Liver (tissue), 9 donors: ENCODE measurements around the gene PIGW. TPM values are rescaled to one million over a fixed set of nuclear protein-coding genes. Genes with fewer than 3 reads are reported as not detected.

Experiments used
- DNase-seq: peaks from one replicate; pipeline ENCODE4 v3.0.0-alpha.2; 2017; ENCODE audit warnings: low spot score
- H3K27ac ChIP-seq, 2 donors: one replicate each; pipeline ENCODE4 v1.7.0; 2013; ENCODE audit warnings: inconsistent platforms in 2 of 2, low read length in 2 of 2, control low read depth in 1 of 2, low read depth in 1 of 2, mild to moderate bottlenecking in 1 of 2
- H3K27me3 ChIP-seq, 4 donors: one replicate each; pipeline versions ENCODE4 v1.6.1 to v1.7.0; 2013; ENCODE audit warnings: low read length in 3 of 4, inconsistent platforms in 1 of 4, mild to moderate bottlenecking in 1 of 4, moderate library complexity in 1 of 4; ENCODE audit not compliant: control insufficient read depth in 4 of 4, insufficient read depth in 4 of 4
- H3K36me3 ChIP-seq, 4 donors: one replicate each; pipeline versions ENCODE4 v1.6.1 to v1.7.0; 2013; ENCODE audit warnings: low read length in 3 of 4, mild to moderate bottlenecking in 3 of 4, low read depth in 1 of 4, moderate library complexity in 1 of 4; ENCODE audit not compliant: control insufficient read depth in 4 of 4, insufficient read depth in 3 of 4
- H3K4me1 ChIP-seq, 4 donors: one replicate each; pipeline versions ENCODE4 v1.6.1 to v1.7.0; 2013; ENCODE audit warnings: low read length in 3 of 4, mild to moderate bottlenecking in 3 of 4, moderate library complexity in 1 of 4; ENCODE audit not compliant: control insufficient read depth in 4 of 4, insufficient read depth in 4 of 4
- H3K4me3 ChIP-seq, 3 donors: one replicate each; pipeline versions ENCODE4 v1.6.1 to v1.7.0; 2013; ENCODE audit warnings: low read length in 3 of 3, control low read depth in 1 of 3, low read depth in 1 of 3, mild to moderate bottlenecking in 1 of 3
- H3K9ac ChIP-seq, 2 donors: one replicate each; pipeline ENCODE4 v1.7.0; 2013; ENCODE audit warnings: low read length in 2 of 2, mild to moderate bottlenecking in 2 of 2, moderate library complexity in 2 of 2, control low read depth in 1 of 2, low read depth in 1 of 2
- H3K9me3 ChIP-seq, 4 donors: one replicate each; pipeline versions ENCODE4 v1.6.1 to v1.7.0; 2013; ENCODE audit warnings: low read length in 3 of 4; ENCODE audit not compliant: control insufficient read depth in 4 of 4
- ATF3 ChIP-seq: IDR thresholded peaks from 2 replicates; pipeline ENCODE4 v1.6.1; 2016; ENCODE audit warnings: antibody characterized with exemption
- CTCF ChIP-seq: fragments of 150-350 bp; IDR thresholded peaks from 2 replicates; pipeline ENCODE4 v1.5.1; 2017; ENCODE audit warnings: improper control_type of control experiment, low read depth, low read length; ENCODE audit not compliant: missing input control
- EGR1 ChIP-seq, 2 donors: IDR thresholded peaks; 2 replicates each; pipeline ENCODE4 v1.6.1; 2016 to 2018; ENCODE audit warnings: antibody characterized with exemption in 2 of 2, low read depth in 2 of 2
- FOXA1 ChIP-seq: IDR thresholded peaks from 2 replicates; pipeline ENCODE4 v1.6.1; 2016; ENCODE audit warnings: antibody characterized with exemption
- FOXA2 ChIP-seq: IDR thresholded peaks from 2 replicates; pipeline ENCODE4 v1.6.1; 2016; ENCODE audit warnings: antibody characterized with exemption
- GABPA ChIP-seq, 2 donors: IDR thresholded peaks in 1 of 2; conservative IDR thresholded peaks in 1 of 2; 2 replicates each; pipeline ENCODE4 v1.6.1; 2016; ENCODE audit warnings: antibody characterized with exemption in 2 of 2, mild to moderate bottlenecking in 1 of 2, moderate library complexity in 1 of 2
- HNF4A ChIP-seq, 2 donors: conservative IDR thresholded peaks; 2 replicates each; pipeline ENCODE4 v1.6.1; 2016; ENCODE audit warnings: antibody characterized with exemption in 2 of 2, mild to moderate bottlenecking in 2 of 2
- HNF4G ChIP-seq: IDR thresholded peaks from 2 replicates; pipeline ENCODE4 v1.6.1; 2016; ENCODE audit warnings: antibody characterized with exemption
- JUND ChIP-seq, 2 donors: IDR thresholded peaks; 2 replicates each; pipeline ENCODE4 v1.6.1; 2016; ENCODE audit warnings: antibody characterized with exemption in 2 of 2
- MAX ChIP-seq: IDR thresholded peaks from 2 replicates; pipeline ENCODE4 v1.6.1; 2016; ENCODE audit warnings: antibody characterized with exemption
- NR2F2 ChIP-seq: IDR thresholded peaks from 2 replicates; pipeline ENCODE4 v1.6.1; 2016; ENCODE audit warnings: antibody characterized with exemption
- RAD21 ChIP-seq, 2 donors: IDR thresholded peaks; 2 replicates each; pipeline ENCODE4 v1.6.1; 2016; ENCODE audit warnings: antibody characterized with exemption in 2 of 2, mild to moderate bottlenecking in 2 of 2
- REST ChIP-seq: IDR thresholded peaks from 2 replicates; pipeline ENCODE4 v1.6.1; 2016; ENCODE audit warnings: antibody characterized with exemption, mild to moderate bottlenecking
- RXRA ChIP-seq, 2 donors: IDR thresholded peaks; 2 replicates each; pipeline ENCODE4 v1.6.1; 2017 to 2018; ENCODE audit warnings: antibody characterized with exemption in 2 of 2, mild to moderate bottlenecking in 1 of 2
- SP1 ChIP-seq: IDR thresholded peaks from 2 replicates; pipeline ENCODE4 v1.6.1; 2018; ENCODE audit warnings: antibody characterized with exemption, mild to moderate bottlenecking
- TAF1 ChIP-seq: conservative IDR thresholded peaks from 2 replicates; pipeline ENCODE4 v1.6.1; 2016; ENCODE audit warnings: antibody characterized with exemption, mild to moderate bottlenecking
- YY1 ChIP-seq: IDR thresholded peaks from 2 replicates; pipeline ENCODE4 v1.6.1; 2016; ENCODE audit warnings: antibody characterized with exemption, mild to moderate bottlenecking
- ZBTB33 ChIP-seq: IDR thresholded peaks from 2 replicates; pipeline ENCODE4 v1.6.1; 2016; ENCODE audit warnings: antibody characterized with exemption
- WGBS: extraction: QIAGEN DNeasy Blood & Tissue Kit; methylation state at CpG from one replicate; pipeline ENCODE4 v1.1.7; 2013; 5-methylcytosine and 5-hydroxymethylcytosine counted together
- polyA plus RNA-seq, 2 donors: library from polyadenylated mRNA; stranded (reverse) in 1 of 2; unstranded in 1 of 2; fragments of 200-250 nt in 1 of 2; fragments of >200 nt in 1 of 2; fragmentation: Nextera tagmentation in 1 of 2; extraction: Ambion mirVana in 1 of 2; gene quantifications; one replicate each; pipeline versions ENCODE4 v1.2.1 to v1.2.3, GENCODE V29; 2013 to 2015
- total RNA-seq, 2 donors: library from RNA; depleted of rRNA; stranded (reverse); fragments of >200 nt; gene quantifications; one replicate each; pipeline ENCODE4 v1.2.3, GENCODE V29; 2014
- donor health status: healthy.
- donor health status: healthy.
- donor health status: healthy.
- donor health status: healthy.
- donor health status: healthy.

PIGW gene
- total and polyA plus RNA-seq, 4 donors: 3.2 to 9.6 (median 6.1) TPM

GRCh38 chr17:36501963-36502362, 32.8 kb upstream of the PIGW start:
- no peak for DNase-seq
- TF ChIP-seq HNF4A (conservative IDR thresholded peaks at IDR 0.05) (no peak), FOXA2 (no peak), CTCF (no peak), NR2F2 (no peak), RXRA (IDR thresholded peaks at IDR 0.05) (no peak)
- whole genome bisulfite sequencing: 95% methylated on average over 6 of the region's 6 CpGs
- H3K9ac ChIP-seq: no peak overlapping the region
- H3K27me3 ChIP-seq: no peaks in the 10 kb centered on the region
- no peaks in the 10 kb centered on the region for H3K4me1 ChIP-seq
- peaks cover 2 to 57% (median 16%) of the 10 kb centered on the region in 4 donors for H3K36me3 ChIP-seq
- H3K9me3 ChIP-seq: no peaks in the 10 kb centered on the region
- no peak overlapping the region for H3K4me3 ChIP-seq
- no peak overlapping the region for H3K27ac ChIP-seq

GRCh38 chr17:36503456-36504155, 31.2 kb upstream of the PIGW start:
- no peak for TF ChIP-seq GABPA (IDR thresholded peaks at IDR 0.05 in 1 of 2, conservative IDR thresholded peaks at IDR 0.05 in 1 of 2)
- TF ChIP-seq NR2F2: no peak
- TF ChIP-seq FOXA2: no peak
- TF ChIP-seq YY1: no peak
- no peak for TF ChIP-seq TAF1
- no peak for TF ChIP-seq HNF4A (conservative IDR thresholded peaks at IDR 0.05)
- TF ChIP-seq RXRA (IDR thresholded peaks at IDR 0.05): no peak
- no peak for TF ChIP-seq JUND (IDR thresholded peaks at IDR 0.05)
- no peak for TF ChIP-seq SP1
- TF ChIP-seq CTCF: no peak
- no peak for TF ChIP-seq HNF4G
- no peak for TF ChIP-seq EGR1 (IDR thresholded peaks at IDR 0.05; ENCODE audit: low read depth in 2 of 2)
- TF ChIP-seq ZBTB33: no peak
- no peak for TF ChIP-seq REST
- TF ChIP-seq FOXA1: no peak
- no peak for TF ChIP-seq RAD21 (IDR thresholded peaks at IDR 0.05)
- no peak for TF ChIP-seq ATF3
- no peak for TF ChIP-seq MAX
- DNase-seq: no peak
- Histone ChIP-seq H3K4me1 (no peaks in the 10 kb centered on the region), H3K36me3 (peaks cover 2 to 54% (median 13%) of the 10 kb centered on the region in 4 donors), H3K9me3 (no peaks in the 10 kb centered on the region), H3K4me3 (no peak overlapping the region), H3K27me3 (no peaks in the 10 kb centered on the region), H3K27ac (no peak overlapping the region), H3K9ac (no peak overlapping the region)
- 94% methylated on average over 7 of the region's 7 CpGs for WGBS
